Prostate gland (tissue), 2 donors: ENCODE data around the gene PODXL.

Source experiments
- CTCF ChIP-seq, 4 experiments: fragments of 200-600 bp in 2 of 4; fragments of 450-650 bp in 2 of 4; sonication (generic) in 2 of 4; IDR thresholded peaks; 1 replicate in 3 of 4; 2 replicates in 1 of 4; pipeline ENCODE4 v1.5.1; 2016 to 2019; ENCODE audit warnings: antibody characterized with exemption in 4 of 4, mild to moderate bottlenecking in 2 of 4, moderate library complexity in 2 of 4
- POLR2A ChIP-seq: fragments of 450-650 bp; IDR thresholded peaks from one replicate; pipeline ENCODE4 v1.6.1; 2016; ENCODE audit warnings: antibody characterized with exemption, mild to moderate bottlenecking
- POLR2AphosphoS5 ChIP-seq: sonication (generic); formaldehyde crosslinking; IDR thresholded peaks from one replicate; pipeline ENCODE4 v1.6.1; 2017; ENCODE audit warnings: antibody characterized with exemption

GRCh38 chr7:131527456-131527855 lies 29.0 kb downstream of the PODXL start:
- TF ChIP-seq CTCF (IDR thresholded peaks at IDR 0.05) (no peak), POLR2A (no peak), POLR2AphosphoS5 (no peak)
